GM18498 (cell line): ENCODE measurements around the gene TRABD2B.

Source experiments
- ATAC-seq: cut with Tn5 transposase; IDR thresholded peaks from one replicate; pipeline ENCODE4 v1.9.1; 2021; ENCODE audit warnings: mild to moderate bottlenecking, moderate library complexity; ENCODE audit not compliant: unreplicated experiment

TRABD2B gene

DNA sequence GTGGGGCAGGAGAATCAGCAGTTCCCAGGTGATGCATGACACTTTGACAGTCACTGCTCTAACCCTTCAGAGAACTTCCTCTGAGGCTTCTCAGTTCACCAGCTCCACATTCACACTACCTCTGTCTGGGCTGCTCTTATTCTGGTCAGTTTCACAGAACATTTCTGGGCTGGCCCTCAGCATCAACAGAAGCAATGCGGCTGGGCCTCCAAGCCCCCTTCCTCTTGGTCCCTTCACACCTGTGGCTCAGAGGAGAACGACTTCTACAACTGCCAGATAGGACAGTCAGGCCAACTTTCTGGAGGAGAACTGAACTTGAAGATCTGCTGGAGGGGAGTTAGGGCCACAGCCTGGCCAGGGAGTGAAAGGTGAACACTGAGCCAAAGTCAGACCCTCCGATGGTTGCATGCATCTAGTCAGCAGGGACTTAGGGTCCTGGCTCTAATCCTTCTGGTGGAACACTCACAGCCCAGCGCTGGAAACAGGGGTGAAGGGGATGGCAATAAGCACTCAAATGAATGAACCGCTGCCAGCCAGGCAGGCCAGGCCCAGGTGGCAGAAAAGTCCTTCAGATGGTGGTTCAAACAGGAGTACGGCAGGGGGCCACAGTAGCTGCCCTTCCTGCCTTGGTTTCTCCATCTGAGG, 285.2 kb downstream of the TRABD2B start:
- no peak for ATAC-seq

- no peak for ATAC-seq
Measured at GRCh38 chr1:47711184-47711847, 285.9 kb downstream of the TRABD2B start.
